Gastroesophageal sphincter (tissue), 4 donors: ENCODE measurements around the gene HTRA3. TPM values are rescaled to one million over a fixed set of nuclear protein-coding genes. Genes with fewer than 3 reads are reported as not detected.

Experiments
- ATAC-seq: fragments of 150-250 bp; one replicate; pipeline ENCODE4 v1.9.1; 2016; ENCODE audit warnings: mild to moderate bottlenecking, moderate library complexity
- H3K27ac ChIP-seq, 4 donors: fragments of 200-600 bp; sonication (generic) in 3 of 4; 1 replicate in 3 of 4; 2 replicates in 1 of 4; pipeline ENCODE4 v1.5.1; 2016 to 2019
- H3K27me3 ChIP-seq: fragments of 200-600 bp; sonication (generic); one replicate; pipeline ENCODE4 v1.5.1; 2019
- H3K36me3 ChIP-seq, 2 donors: fragments of 200-600 bp; sonication (generic); one replicate each; pipeline ENCODE4 v1.5.1; 2019; ENCODE audit warnings: control low read depth in 1 of 2
- H3K4me1 ChIP-seq, 3 donors: fragments of 200-600 bp; sonication (generic); 1 replicate in 2 of 3; 2 replicates in 1 of 3; pipeline ENCODE4 v1.5.1; 2016 to 2019; ENCODE audit warnings: control low read depth in 2 of 3
- H3K4me3 ChIP-seq, 2 donors: fragments of 200-600 bp; sonication (generic); one replicate each; pipeline ENCODE4 v1.5.1; 2019; ENCODE audit warnings: mild to moderate bottlenecking in 1 of 2, moderate library complexity in 1 of 2
- H3K9me3 ChIP-seq, 3 donors: fragments of 200-600 bp; sonication (generic); one replicate each; pipeline ENCODE4 v1.5.1; 2017 to 2019; ENCODE audit warnings: control low read depth in 2 of 3
- CTCF ChIP-seq, 4 experiments: fragments of 200-600 bp in 2 of 4; fragments of 450-650 bp in 2 of 4; sonication (generic) in 1 of 4; IDR thresholded peaks; one replicate each; pipeline ENCODE4 v1.5.1; 2017 to 2019; ENCODE audit warnings: antibody characterized with exemption in 4 of 4, mild to moderate bottlenecking in 2 of 4, moderate library complexity in 2 of 4
- EP300 ChIP-seq: sonication (generic); formaldehyde crosslinking; IDR thresholded peaks from one replicate; pipeline ENCODE4 v1.6.1; 2017; ENCODE audit warnings: antibody characterized with exemption, mild to moderate bottlenecking
- POLR2A ChIP-seq, 2 donors: fragments of 450-650 bp; IDR thresholded peaks; one replicate each; pipeline ENCODE4 v1.6.1; 2017; ENCODE audit warnings: antibody characterized with exemption in 2 of 2, mild to moderate bottlenecking in 2 of 2, moderate library complexity in 1 of 2
- POLR2AphosphoS5 ChIP-seq: sonication (generic); formaldehyde crosslinking; IDR thresholded peaks from one replicate; pipeline ENCODE4 v1.6.1; 2017; ENCODE audit warnings: antibody characterized with exemption
- WGBS, 2 donors: methylation state at CpG; one replicate each; pipeline ENCODE4 v1.1.5; 2018; ENCODE audit warnings: low coverage in 1 of 2; 5-methylcytosine and 5-hydroxymethylcytosine counted together
- total RNA-seq, 4 donors: library from RNA; depleted of rRNA; stranded (reverse); fragments of >200 nt; gene quantifications; one replicate each; pipeline ENCODE4 v1.1.0, GENCODE V29; 2016

Gene HTRA3
- total RNA-seq, 4 donors from 2014 or later: 30.2 to 80.5 (median 59.9) TPM

DNA sequence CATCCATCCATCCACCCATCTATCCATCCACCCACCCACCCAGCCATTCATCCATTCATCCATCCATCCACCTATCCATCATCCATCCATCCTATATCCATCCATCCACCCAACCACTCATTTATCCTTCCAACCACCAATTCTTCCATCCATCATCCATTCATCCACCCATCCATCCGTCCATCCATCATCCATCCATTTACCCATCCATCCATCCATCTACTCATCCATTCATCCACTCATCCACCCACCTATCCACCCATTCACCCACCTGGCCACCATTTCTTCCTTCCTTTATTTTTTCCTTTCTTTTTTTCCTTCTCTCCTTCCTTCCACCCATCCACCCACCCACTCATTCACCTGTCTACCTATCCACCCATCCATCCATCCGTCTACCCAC, 25.2 kb downstream of the HTRA3 start:
- 90 to 96% methylated on average over 2 of the region's 2 CpGs for WGBS, 2 donors
- no peaks in the 10 kb centered on the region for H3K4me1 ChIP-seq
- ATAC-seq: no peak
- no peak overlapping the region for H3K27ac ChIP-seq
- no peaks in the 10 kb centered on the region for H3K9me3 ChIP-seq
- H3K27me3 ChIP-seq: no peaks in the 10 kb centered on the region
- peaks cover 0 to 81% of the 10 kb centered on the region in 2 donors for H3K36me3 ChIP-seq
- no peak overlapping the region for H3K4me3 ChIP-seq
- TF ChIP-seq CTCF (IDR thresholded peaks at IDR 0.05): no peak
- no peak for TF ChIP-seq EP300
- TF ChIP-seq POLR2AphosphoS5: no peak
- no peak for TF ChIP-seq POLR2A (IDR thresholded peaks at IDR 0.05)

DNA sequence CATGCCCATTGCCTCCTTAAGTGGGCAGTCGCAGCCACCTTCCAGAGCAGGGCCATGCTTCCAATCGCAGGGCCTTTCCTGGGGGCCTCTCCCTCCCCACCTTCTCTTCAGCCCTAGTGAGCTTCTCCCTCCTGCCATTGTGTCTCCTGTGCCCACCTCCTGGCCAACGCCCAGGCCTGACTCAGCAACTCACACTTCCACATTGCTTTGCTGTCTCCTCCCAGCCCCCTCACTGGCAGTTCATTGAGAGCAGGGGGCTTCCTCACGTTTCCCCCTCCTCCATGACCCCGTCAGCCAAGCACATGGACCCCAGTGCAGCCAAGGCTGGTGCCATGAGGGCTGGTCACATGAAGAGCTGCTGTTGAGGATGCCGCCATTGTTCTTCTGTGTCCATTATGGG, 25.9 kb downstream of the HTRA3 start:
- ATAC-seq: no peak
- Histone ChIP-seq H3K27ac (no peak overlapping the region), H3K36me3 (peaks cover 0 to 81% of the 10 kb centered on the region in 2 donors), H3K4me3 (no peak overlapping the region), H3K9me3 (no peaks in the 10 kb centered on the region), H3K4me1 (no peaks in the 10 kb centered on the region), H3K27me3 (no peaks in the 10 kb centered on the region)
- TF ChIP-seq EP300: no peak
- no peak for TF ChIP-seq POLR2AphosphoS5
- TF ChIP-seq CTCF (IDR thresholded peaks at IDR 0.05): no peak
- TF ChIP-seq POLR2A (IDR thresholded peaks at IDR 0.05): no peak
- 80% methylated on average over 1 of the region's 6 CpGs; no CpG with 5 or more reads in 1 of the 2 donors for WGBS, 2 donors

DNA sequence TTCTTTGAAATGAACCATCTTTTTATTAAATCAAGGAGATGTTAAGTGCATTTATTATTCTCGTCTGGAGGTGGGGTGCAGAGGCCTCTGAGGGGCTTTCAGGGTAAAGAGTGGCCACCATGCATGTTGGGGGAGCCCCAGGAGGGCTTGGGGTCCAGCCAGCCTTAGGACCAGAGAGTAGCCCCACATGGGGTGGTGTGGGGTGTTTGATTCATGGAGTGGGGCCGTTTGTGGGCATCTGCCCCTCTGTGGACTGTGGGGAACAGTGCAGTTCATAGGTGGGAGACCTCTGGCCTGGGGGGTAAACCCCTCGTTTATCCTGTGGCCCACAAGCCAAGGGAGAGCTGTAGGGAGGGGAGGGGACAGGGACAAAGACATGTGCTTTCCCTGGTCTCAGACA, 26.9 kb downstream of the HTRA3 start:
- no peak for ATAC-seq
- H3K36me3 ChIP-seq: peaks cover 0 to 70% of the 10 kb centered on the region in 2 donors
- H3K27me3 ChIP-seq: no peaks in the 10 kb centered on the region
- whole genome bisulfite sequencing, 2 donors: 60% methylated on average over 2 of the region's 3 CpGs; no CpG with 5 or more reads in 1 of the 2 donors
- TF ChIP-seq EP300 (no peak), POLR2A (IDR thresholded peaks at IDR 0.05) (no peak), POLR2AphosphoS5 (no peak), CTCF (IDR thresholded peaks at IDR 0.05) (no peak)
- no peaks in the 10 kb centered on the region for H3K9me3 ChIP-seq
- no peak overlapping the region for H3K27ac ChIP-seq
- H3K4me1 ChIP-seq: no peaks in the 10 kb centered on the region
- H3K4me3 ChIP-seq: no peak overlapping the region

DNA sequence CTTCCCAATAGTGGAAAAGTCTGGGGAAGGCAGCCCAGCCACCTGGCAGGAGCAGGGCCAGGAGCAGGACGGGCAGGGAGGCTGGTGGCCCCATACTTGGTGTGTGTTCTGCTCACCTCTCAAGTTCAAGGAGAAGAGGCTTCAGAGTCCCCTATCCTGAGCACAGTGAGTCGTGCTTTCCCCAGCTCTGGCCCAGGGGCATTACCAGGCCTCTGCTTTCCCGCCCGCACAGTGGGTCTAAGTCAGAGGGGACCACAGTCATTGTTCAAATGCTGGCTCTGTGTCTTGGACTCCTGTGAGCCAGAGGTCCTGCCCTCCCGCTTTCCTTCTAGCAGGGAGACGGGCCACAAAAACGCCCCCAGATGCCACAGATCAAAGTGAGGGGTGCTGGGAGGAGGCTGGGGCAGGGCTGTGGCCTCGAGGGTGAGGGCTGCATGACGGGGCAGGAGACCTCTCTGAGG, 27.6 kb downstream of the HTRA3 start:
- Histone ChIP-seq H3K9me3 (no peaks in the 10 kb centered on the region), H3K27me3 (no peaks in the 10 kb centered on the region), H3K4me3 (no peak overlapping the region), H3K4me1 (no peaks in the 10 kb centered on the region), H3K36me3 (peaks cover 0 to 66% of the 10 kb centered on the region in 2 donors), H3K27ac (no peak overlapping the region)
- 20% methylated on average over 1 of the region's 9 CpGs; no CpG with 5 or more reads in 1 of the 2 donors for WGBS, 2 donors
- TF ChIP-seq EP300 (no peak), POLR2AphosphoS5 (no peak), POLR2A (IDR thresholded peaks at IDR 0.05) (no peak), CTCF (IDR thresholded peaks at IDR 0.05) (no peak)
- ATAC-seq: peak; percentile 31

DNA sequence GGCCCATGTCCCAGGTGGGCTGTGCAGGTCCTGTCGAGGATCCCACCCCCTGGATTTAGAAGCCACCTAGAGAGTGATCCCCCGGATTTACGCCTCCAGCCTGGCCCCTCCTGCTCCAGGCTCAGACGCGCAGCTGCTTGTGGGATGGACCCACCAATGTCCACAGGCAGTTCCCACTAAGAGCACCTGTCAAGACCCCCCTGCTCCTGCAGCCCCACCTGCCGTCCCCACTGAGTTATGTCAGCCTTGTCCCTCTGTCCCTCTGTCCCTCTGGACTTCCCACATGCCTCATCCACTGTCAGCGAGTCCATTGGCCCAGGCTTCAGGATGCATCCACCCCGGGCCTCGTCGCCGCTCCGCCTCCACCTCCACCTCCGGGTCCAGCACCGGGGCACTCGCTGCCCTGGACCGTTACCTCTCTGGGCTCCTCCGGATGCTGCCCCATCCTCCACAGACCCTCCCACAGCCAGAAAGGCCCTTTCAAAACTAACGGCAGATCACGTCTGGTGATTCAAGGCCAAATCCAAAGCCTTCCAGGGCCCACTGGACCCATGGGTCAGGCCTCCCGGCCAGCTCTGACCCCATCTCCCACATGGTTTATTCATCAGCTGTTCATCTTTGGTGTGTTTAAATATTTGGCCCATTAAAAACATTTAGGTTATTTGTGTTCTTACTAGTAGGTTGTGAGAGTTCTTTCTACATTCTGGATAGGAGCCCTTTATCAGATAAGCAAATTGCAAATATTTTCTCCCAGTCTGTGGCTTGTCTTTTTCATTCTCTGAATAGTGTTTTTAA, 28.3 kb downstream of the HTRA3 start:
- ATAC-seq: peak; percentile 23
- no peaks in the 10 kb centered on the region for H3K4me1 ChIP-seq
- WGBS, 2 donors: 51 to 54% methylated on average over 4 to 8 of the region's 20 CpGs
- no peak overlapping the region for H3K27ac ChIP-seq
- H3K36me3 ChIP-seq: peaks cover 0 to 66% of the 10 kb centered on the region in 2 donors
- TF ChIP-seq EP300 (no peak), POLR2AphosphoS5 (no peak), CTCF (IDR thresholded peaks at IDR 0.05) (no peak), POLR2A (IDR thresholded peaks at IDR 0.05) (no peak)
- H3K9me3 ChIP-seq: no peaks in the 10 kb centered on the region
- no peak overlapping the region for H3K4me3 ChIP-seq
- no peaks in the 10 kb centered on the region for H3K27me3 ChIP-seq
